ENCODE data around the gene IGSF21. TPM values are rescaled to one million over a fixed set of nuclear protein-coding genes. Genes with fewer than 3 reads are reported as not detected.

IGSF21 gene
- total and polyA plus RNA-seq, 9 donors = 0.04 to 0.48 (median 0.21) TPM; not detected in 1

- H3K27me3 ChIP-seq (ENCODE audit: control insufficient read depth, insufficient read depth, low read length) = peaks cover 2% of the 10 kb centered on the region
- 47% methylated on average over 3 of the region's 6 CpGs for WGBS (ENCODE audit: insufficient coverage)
Measured at GRCh38 chr1:18264450-18265039, 156.9 kb downstream of the IGSF21 start.

GRCh38 chr1:18265641-18266040 is 158.0 kb downstream of the IGSF21 start:
- Histone ChIP-seq H3K9me3 (replicated peaks; ENCODE audit: control insufficient read depth, low read depth, low read length) (no peaks in the 10 kb centered on the region), H3K27me3 (ENCODE audit: control insufficient read depth, insufficient read depth, low read length) (peaks cover 2% of the 10 kb centered on the region), H3K36me3 (ENCODE audit: control insufficient read depth, insufficient read depth, low read length) (no peaks in the 10 kb centered on the region), H3K4me1 (ENCODE audit: control insufficient read depth, insufficient read depth, low read length) (no peaks in the 10 kb centered on the region), H3K4me3 (ENCODE audit: low read length) (no peak overlapping the region), H3K27ac (ENCODE audit: low read length) (no peak overlapping the region)
- DNase-seq = no peak
- 77% methylated on average over 5 of the region's 9 CpGs for WGBS (ENCODE audit: insufficient coverage)

More at GRCh38 chr1:18264450-18265039, 156.9 kb downstream of the IGSF21 start:
- Histone ChIP-seq H3K4me3 (ENCODE audit: low read length) (no peak overlapping the region), H3K36me3 (ENCODE audit: control insufficient read depth, insufficient read depth, low read length) (no peaks in the 10 kb centered on the region), H3K9me3 (replicated peaks; ENCODE audit: control insufficient read depth, low read depth, low read length) (no peaks in the 10 kb centered on the region), H3K4me1 (ENCODE audit: control insufficient read depth, insufficient read depth, low read length) (no peaks in the 10 kb centered on the region), H3K27ac (ENCODE audit: low read length) (no peak overlapping the region)
- no peak for DNase-seq

DNA sequence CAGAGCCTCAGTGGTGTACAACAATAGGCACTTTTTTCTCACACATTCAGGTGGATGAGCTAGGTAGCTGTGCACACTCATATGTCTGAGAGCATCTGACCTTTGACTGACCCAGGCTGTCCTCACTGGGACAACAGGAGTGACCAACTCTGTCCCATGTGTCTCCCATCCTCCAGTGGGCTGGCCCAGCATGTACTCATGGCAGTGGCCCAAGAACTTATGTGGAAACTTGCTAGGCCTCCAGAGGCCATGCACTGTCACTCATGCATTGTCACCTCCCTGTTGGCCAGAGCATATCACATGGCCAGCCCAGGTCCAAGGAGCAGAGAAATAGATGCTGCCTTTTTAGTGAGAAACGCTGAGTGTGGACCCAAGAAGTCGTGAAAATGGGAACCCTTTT is 158.8 kb downstream of the IGSF21 start:
- no peak overlapping the region for H3K4me3 ChIP-seq (ENCODE audit: low read length)
- no peaks in the 10 kb centered on the region for H3K36me3 ChIP-seq (ENCODE audit: control insufficient read depth, insufficient read depth, low read length)
- peaks cover 2% of the 10 kb centered on the region for H3K27me3 ChIP-seq (ENCODE audit: control insufficient read depth, insufficient read depth, low read length)
- no peaks in the 10 kb centered on the region for H3K4me1 ChIP-seq (ENCODE audit: control insufficient read depth, insufficient read depth, low read length)
- 100% methylated on average over 1 of the region's 2 CpGs for WGBS (ENCODE audit: insufficient coverage)
- no peak overlapping the region for H3K27ac ChIP-seq (ENCODE audit: low read length)
- H3K9me3 ChIP-seq (replicated peaks; ENCODE audit: control insufficient read depth, low read depth, low read length) = no peaks in the 10 kb centered on the region
- DNase-seq = no peak

- WGBS (ENCODE audit: insufficient coverage) = 80% methylated on average over 1 of the region's 2 CpGs
- Histone ChIP-seq H3K4me3 (ENCODE audit: low read length) (no peak overlapping the region), H3K4me1 (ENCODE audit: control insufficient read depth, insufficient read depth, low read length) (no peaks in the 10 kb centered on the region), H3K27me3 (ENCODE audit: control insufficient read depth, insufficient read depth, low read length) (peaks cover 2% of the 10 kb centered on the region), H3K36me3 (ENCODE audit: control insufficient read depth, insufficient read depth, low read length) (no peaks in the 10 kb centered on the region), H3K9me3 (replicated peaks; ENCODE audit: control insufficient read depth, low read depth, low read length) (no peaks in the 10 kb centered on the region), H3K27ac (ENCODE audit: low read length) (no peak overlapping the region)
- no peak for DNase-seq
Measured at GRCh38 chr1:18271336-18271735, 163.7 kb downstream of the IGSF21 start.

DNA sequence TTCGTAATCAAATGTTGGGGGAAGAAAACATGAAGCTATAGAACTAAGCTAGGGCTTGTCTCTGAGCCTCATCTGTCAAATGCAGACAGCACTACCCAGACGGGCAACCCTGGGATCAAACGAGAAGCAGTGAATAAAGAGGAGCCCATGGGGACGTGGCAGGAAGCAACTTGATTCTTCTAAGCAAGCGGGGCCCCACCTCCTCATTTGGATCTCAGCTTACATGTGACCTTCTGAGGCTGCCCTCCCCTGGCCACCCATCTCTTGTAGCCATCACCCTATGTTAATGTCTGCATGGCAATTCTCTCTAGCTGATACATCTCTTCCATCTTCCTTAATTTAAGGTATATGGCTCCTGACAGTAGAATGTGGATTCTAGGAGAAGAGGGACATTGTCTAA is 171.3 kb downstream of the IGSF21 start:
- WGBS (ENCODE audit: insufficient coverage) = 4% methylated on average over 4 of the region's 5 CpGs
- H3K27ac ChIP-seq (ENCODE audit: low read length) = no peak overlapping the region
- H3K36me3 ChIP-seq (ENCODE audit: control insufficient read depth, insufficient read depth, low read length) = no peaks in the 10 kb centered on the region
- H3K4me3 ChIP-seq (ENCODE audit: low read length) = no peak overlapping the region
- no peaks in the 10 kb centered on the region for H3K4me1 ChIP-seq (ENCODE audit: control insufficient read depth, insufficient read depth, low read length)
- no peaks in the 10 kb centered on the region for H3K9me3 ChIP-seq (replicated peaks; ENCODE audit: control insufficient read depth, low read depth, low read length)
- DNase-seq = no peak
- H3K27me3 ChIP-seq (ENCODE audit: control insufficient read depth, insufficient read depth, low read length) = peaks cover 24% of the 10 kb centered on the region

- no peak overlapping the region for H3K27ac ChIP-seq (ENCODE audit: low read length)
- H3K9me3 ChIP-seq (replicated peaks; ENCODE audit: control insufficient read depth, low read depth, low read length) = no peaks in the 10 kb centered on the region
- no peak for DNase-seq
- H3K36me3 ChIP-seq (ENCODE audit: control insufficient read depth, insufficient read depth, low read length) = no peaks in the 10 kb centered on the region
- H3K4me1 ChIP-seq (ENCODE audit: control insufficient read depth, insufficient read depth, low read length) = no peaks in the 10 kb centered on the region
- no peak overlapping the region for H3K4me3 ChIP-seq (ENCODE audit: low read length)
- WGBS (ENCODE audit: insufficient coverage) = 83% methylated on average over 13 of the region's 15 CpGs
- peaks cover 28% of the 10 kb centered on the region for H3K27me3 ChIP-seq (ENCODE audit: control insufficient read depth, insufficient read depth, low read length)
Measured at GRCh38 chr1:18279351-18280074, 171.9 kb downstream of the IGSF21 start.

GRCh38 chr1:18280956-18281355 is 173.4 kb downstream of the IGSF21 start:
- Histone ChIP-seq H3K36me3 (ENCODE audit: control insufficient read depth, insufficient read depth, low read length) (no peaks in the 10 kb centered on the region), H3K9me3 (replicated peaks; ENCODE audit: control insufficient read depth, low read depth, low read length) (no peaks in the 10 kb centered on the region), H3K27ac (ENCODE audit: low read length) (no peak overlapping the region), H3K27me3 (ENCODE audit: control insufficient read depth, insufficient read depth, low read length) (peaks cover 39% of the 10 kb centered on the region), H3K4me3 (ENCODE audit: low read length) (no peak overlapping the region), H3K4me1 (ENCODE audit: control insufficient read depth, insufficient read depth, low read length) (no peaks in the 10 kb centered on the region)
- no peak for DNase-seq
- WGBS (ENCODE audit: insufficient coverage) = 64% methylated on average over 4 of the region's 5 CpGs

DNA sequence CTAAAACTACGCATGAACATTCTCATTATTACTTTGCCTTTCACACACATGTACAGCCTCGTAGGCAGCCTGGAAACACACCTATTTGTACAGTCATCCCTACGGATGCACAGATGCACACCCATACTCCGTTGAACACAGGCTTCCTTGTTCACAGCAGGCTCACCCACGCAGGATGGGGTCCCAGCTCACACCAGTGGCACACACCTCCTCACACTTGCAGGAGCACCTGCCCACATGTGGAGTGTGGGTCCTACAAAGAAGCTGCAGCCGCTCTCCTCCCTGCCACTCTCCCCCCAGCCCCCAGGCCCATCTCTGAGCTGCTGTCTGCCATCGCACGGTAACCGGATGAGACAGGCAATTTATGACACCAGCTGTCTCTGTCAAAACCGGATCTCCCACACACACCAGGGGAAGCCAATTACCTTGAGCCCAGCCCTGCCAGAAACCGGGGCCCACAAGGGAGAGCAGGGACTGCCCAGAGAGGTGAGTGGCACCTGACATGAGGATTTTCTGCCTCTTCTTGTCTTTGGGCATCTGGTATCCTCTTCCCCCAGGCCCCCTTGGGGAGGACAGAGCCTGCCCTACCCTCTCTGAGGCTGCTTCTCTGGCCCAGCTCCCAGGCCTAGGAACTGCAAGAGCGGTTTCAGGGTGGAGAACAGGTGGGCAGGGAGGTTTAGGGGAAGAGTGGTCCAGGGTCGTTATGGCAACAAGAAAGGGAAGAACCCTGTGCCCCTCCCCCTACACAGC is 175.4 kb downstream of the IGSF21 start:
- no peak overlapping the region for H3K27ac ChIP-seq (ENCODE audit: low read length)
- no peaks in the 10 kb centered on the region for H3K4me1 ChIP-seq (ENCODE audit: control insufficient read depth, insufficient read depth, low read length)
- peak; percentile 2 for DNase-seq
- H3K36me3 ChIP-seq (ENCODE audit: control insufficient read depth, insufficient read depth, low read length) = no peaks in the 10 kb centered on the region
- H3K27me3 ChIP-seq (ENCODE audit: control insufficient read depth, insufficient read depth, low read length) = peaks cover 47% of the 10 kb centered on the region
- H3K4me3 ChIP-seq (ENCODE audit: low read length) = no peak overlapping the region
- 12% methylated on average over 10 of the region's 13 CpGs for WGBS (ENCODE audit: insufficient coverage)
- no peaks in the 10 kb centered on the region for H3K9me3 ChIP-seq (replicated peaks; ENCODE audit: control insufficient read depth, low read depth, low read length)

GRCh38 chr1:18283601-18284385 is 176.2 kb downstream of the IGSF21 start:
- no peaks in the 10 kb centered on the region for H3K4me1 ChIP-seq (ENCODE audit: control insufficient read depth, insufficient read depth, low read length)
- H3K36me3 ChIP-seq (ENCODE audit: control insufficient read depth, insufficient read depth, low read length) = no peaks in the 10 kb centered on the region
- H3K4me3 ChIP-seq (ENCODE audit: low read length) = no peak overlapping the region
- WGBS (ENCODE audit: insufficient coverage) = 23% methylated on average over 5 of the region's 13 CpGs
- H3K27ac ChIP-seq (ENCODE audit: low read length) = no peak overlapping the region
- no peaks in the 10 kb centered on the region for H3K9me3 ChIP-seq (replicated peaks; ENCODE audit: control insufficient read depth, low read depth, low read length)
- no peak for DNase-seq
- H3K27me3 ChIP-seq (ENCODE audit: control insufficient read depth, insufficient read depth, low read length) = peaks cover 49% of the 10 kb centered on the region
